DND-41 (cell line): Measurements from ENCODE around the gene LMO7.

ENCODE experiments used
- ATAC-seq: fragments of 200-7000 bp; cut with Tn5 transposase; 3 replicates; pipeline ENCODE4 v1.9.1; 2021; ENCODE audit warnings: low read depth; ENCODE audit not compliant: insufficient read depth
- DNase-seq: peaks from one replicate; pipeline ENCODE4 v3.0.0-alpha.2; 2020
- H2AFZ ChIP-seq: 2 replicates; pipeline ENCODE4 v1.6.0; 2012; ENCODE audit warnings: low read depth, low read length
- H3K27ac ChIP-seq: 2 replicates; pipeline ENCODE4 v1.5.1; 2012; ENCODE audit warnings: low read length, inconsistent platforms
- H3K27me3 ChIP-seq: fragments of 200-600 bp; sonication (generic); 2 replicates; pipeline ENCODE4 v1.6.0; 2012; ENCODE audit warnings: low read length, mild to moderate bottlenecking, inconsistent platforms; ENCODE audit not compliant: insufficient read depth, poor library complexity
- H3K36me3 ChIP-seq: 2 replicates; pipeline ENCODE4 v1.5.1; 2012; ENCODE audit warnings: low read length, inconsistent platforms; ENCODE audit not compliant: insufficient read depth
- H3K4me1 ChIP-seq: 2 replicates; pipeline ENCODE4 v1.5.1; 2012; ENCODE audit warnings: mild to moderate bottlenecking, low read length; ENCODE audit not compliant: insufficient read depth
- H3K4me2 ChIP-seq: 2 replicates; pipeline ENCODE4 v1.6.0; 2012; ENCODE audit warnings: mild to moderate bottlenecking, moderate library complexity, low read length, inconsistent platforms; ENCODE audit not compliant: insufficient read depth
- H3K4me3 ChIP-seq, 2 experiments: fragments of 200-600 bp in 1 of 2; shearing (Covaris generic) in 1 of 2; 2 replicates each; pipeline ENCODE4 v1.5.1; 2012 to 2016; ENCODE audit warnings: inconsistent platforms in 2 of 2, low read length in 2 of 2, mild to moderate bottlenecking in 2 of 2, low read depth in 1 of 2, moderate library complexity in 1 of 2
- H3K79me2 ChIP-seq: 2 replicates; pipeline ENCODE4 v1.6.0; 2012; ENCODE audit warnings: low read length, inconsistent platforms; ENCODE audit not compliant: insufficient read depth
- H3K9ac ChIP-seq: 2 replicates; pipeline ENCODE4 v1.6.0; 2012; ENCODE audit warnings: low read depth, mild to moderate bottlenecking, inconsistent platforms, low read length, moderate library complexity
- H3K9me3 ChIP-seq: 2 replicates; pipeline ENCODE4 v1.5.1; 2012; ENCODE audit warnings: low read length, moderate library complexity, mild to moderate bottlenecking, inconsistent platforms; ENCODE audit not compliant: insufficient read depth, severe bottlenecking
- H4K20me1 ChIP-seq: 2 replicates; pipeline ENCODE4 v1.6.0; 2012; ENCODE audit warnings: low read length; ENCODE audit not compliant: insufficient read depth
- CTCF ChIP-seq: IDR thresholded peaks from 2 replicates; pipeline ENCODE4 v1.5.1; 2012; ENCODE audit warnings: borderline replicate concordance, low read length, moderate library complexity, mild to moderate bottlenecking; ENCODE audit not compliant: poor library complexity, severe bottlenecking; ENCODE audit errors: extremely low read depth
- EZH2 ChIP-seq: IDR thresholded peaks from 3 replicates; pipeline ENCODE4 v1.6.1; 2012; ENCODE audit warnings: borderline replicate concordance, low read depth, mild to moderate bottlenecking, moderate library complexity, low read length, inconsistent platforms; ENCODE audit not compliant: severe bottlenecking

Gene LMO7

GRCh38 chr13:75690607-75691006, 54.5 kb downstream of the LMO7 start:
- no peaks in the 10 kb centered on the region for H4K20me1 ChIP-seq
- no peak for TF ChIP-seq CTCF
- no peak for TF ChIP-seq EZH2
- H3K27me3 ChIP-seq = no peaks in the 10 kb centered on the region
- no peak overlapping the region for H3K4me2 ChIP-seq
- H3K79me2 ChIP-seq = no peaks in the 10 kb centered on the region
- H3K4me1 ChIP-seq = no peaks in the 10 kb centered on the region
- no peak overlapping the region for H3K9ac ChIP-seq
- H3K27ac ChIP-seq = no peak overlapping the region
- ATAC-seq = no peak
- no peak overlapping the region for H3K4me3 ChIP-seq
- DNase-seq = no peak
- H3K9me3 ChIP-seq = no peaks in the 10 kb centered on the region
- H3K36me3 ChIP-seq = no peaks in the 10 kb centered on the region
- no peak overlapping the region for H2AFZ ChIP-seq

- no peaks in the 10 kb centered on the region for H3K36me3 ChIP-seq
- DNase-seq (no peak), ATAC-seq (no peak)
- no peaks in the 10 kb centered on the region for H3K9me3 ChIP-seq
- H3K27ac ChIP-seq = no peak overlapping the region
- no peaks in the 10 kb centered on the region for H3K79me2 ChIP-seq
- no peaks in the 10 kb centered on the region for H3K27me3 ChIP-seq
- H4K20me1 ChIP-seq = no peaks in the 10 kb centered on the region
- H2AFZ ChIP-seq = no peak overlapping the region
- H3K9ac ChIP-seq = no peak overlapping the region
- no peak overlapping the region for H3K4me3 ChIP-seq
- no peaks in the 10 kb centered on the region for H3K4me1 ChIP-seq
- TF ChIP-seq CTCF (no peak), EZH2 (no peak)
- H3K4me2 ChIP-seq = no peak overlapping the region
These were observed 55.1 kb downstream of the LMO7 start for GRCh38 chr13:75691183-75691582.

GRCh38 chr13:75693227-75693626, 57.1 kb downstream of the LMO7 start:
- DNase-seq (no peak), ATAC-seq (no peak)
- Histone ChIP-seq H3K4me2 (no peak overlapping the region), H4K20me1 (no peaks in the 10 kb centered on the region), H3K79me2 (no peaks in the 10 kb centered on the region), H3K9ac (no peak overlapping the region), H2AFZ (no peak overlapping the region), H3K9me3 (no peaks in the 10 kb centered on the region), H3K27ac (no peak overlapping the region), H3K27me3 (no peaks in the 10 kb centered on the region), H3K36me3 (no peaks in the 10 kb centered on the region), H3K4me3 (no peak overlapping the region), H3K4me1 (no peaks in the 10 kb centered on the region)
- TF ChIP-seq CTCF = no peak
- no peak for TF ChIP-seq EZH2

GRCh38 chr13:75694722-75695121, 58.6 kb downstream of the LMO7 start:
- H4K20me1 ChIP-seq = no peaks in the 10 kb centered on the region
- TF ChIP-seq EZH2 (no peak), CTCF (no peak)
- no peaks in the 10 kb centered on the region for H3K36me3 ChIP-seq
- DNase-seq (no peak), ATAC-seq (no peak)
- no peak overlapping the region for H3K27ac ChIP-seq
- H3K4me2 ChIP-seq = no peak overlapping the region
- no peaks in the 10 kb centered on the region for H3K79me2 ChIP-seq
- H3K4me1 ChIP-seq = no peaks in the 10 kb centered on the region
- H3K4me3 ChIP-seq = no peak overlapping the region
- H3K9ac ChIP-seq = no peak overlapping the region
- no peaks in the 10 kb centered on the region for H3K27me3 ChIP-seq
- no peaks in the 10 kb centered on the region for H3K9me3 ChIP-seq
- H2AFZ ChIP-seq = no peak overlapping the region
